IMR-90 (cell line): Measurements from ENCODE around the gene CDH13. TPM values are rescaled to one million over a fixed set of nuclear protein-coding genes. Genes with fewer than 3 reads are reported as not detected.

Source experiments
- ATAC-seq: fragments of 200-7000 bp; cut with Tn5 transposase; 2 replicates; pipeline ENCODE4 v1.9.1; 2020; ENCODE audit warnings: low read depth, mild to moderate bottlenecking, moderate library complexity
- BruUV-seq: library from RNA; stranded (reverse); fragments of 400-500 nt; replicated peaks from 2 replicates; lab custom pipeline; 2021; lab: Mats Ljungman, UMichigan
- CTCF ChIA-PET: fragments of 300-600 bp; formaldehyde crosslinking; extraction: SDS; loops from one replicate; lab custom pipeline; 2021; ENCODE audit warnings: antibody characterized with exemption; lab: Yijun Ruan, JAX
- POLR2A ChIA-PET: fragments of 300-600 bp; sonication (Branson Sonifier 250); formaldehyde crosslinking; loops from one replicate; lab custom pipeline; 2022; ENCODE audit warnings: antibody characterized with exemption; ENCODE audit not compliant: unreplicated experiment; lab: Charles Lee
- DNase-seq: peaks from one replicate; pipeline ENCODE4 v3.0.0; 2013
- H2AFZ ChIP-seq: replicated peaks from 2 replicates; pipeline ENCODE3; 2013; ENCODE audit warnings: low read length, mild to moderate bottlenecking; ENCODE audit not compliant: poor library complexity
- H2AK5ac ChIP-seq: 2 replicates; pipeline ENCODE4 v1.6.1; 2013; ENCODE audit warnings: low read depth, low read length, inconsistent platforms
- H2AK9ac ChIP-seq: replicated peaks from 2 replicates; pipeline ENCODE3; 2013; ENCODE audit warnings: mild to moderate bottlenecking, low read depth, low read length, moderate library complexity; ENCODE audit not compliant: poor library complexity
- H2BK120ac ChIP-seq: 2 replicates; pipeline ENCODE4 v1.6.1; 2013; ENCODE audit warnings: low read depth, low read length, inconsistent platforms
- H2BK15ac ChIP-seq: 3 replicates; pipeline ENCODE4 v1.6.1; 2013; ENCODE audit warnings: low read depth, low read length, inconsistent platforms
- H2BK20ac ChIP-seq: 2 replicates; pipeline ENCODE4 v1.6.1; 2013; ENCODE audit warnings: low read depth, mild to moderate bottlenecking, inconsistent platforms, low read length, moderate library complexity
- H2BK5ac ChIP-seq: 2 replicates; pipeline ENCODE4 v1.6.1; 2013; ENCODE audit warnings: mild to moderate bottlenecking, low read depth, low read length, inconsistent platforms; ENCODE audit not compliant: poor library complexity, severe bottlenecking
- H3K14ac ChIP-seq: replicated peaks from 2 replicates; pipeline ENCODE4 v1.6.1; 2013; ENCODE audit warnings: low read depth, low read length, inconsistent platforms
- H3K18ac ChIP-seq: 2 replicates; pipeline ENCODE4 v1.6.1; 2013; ENCODE audit warnings: low read depth, low read length, control low read depth
- H3K23ac ChIP-seq: 2 replicates; pipeline ENCODE4 v1.6.1; 2013; ENCODE audit warnings: low read depth, low read length, inconsistent platforms
- H3K27ac ChIP-seq: 2 replicates; pipeline ENCODE4 v1.5.1; 2013; ENCODE audit warnings: mild to moderate bottlenecking, control low read depth, low read length; ENCODE audit not compliant: insufficient read depth
- H3K27me3 ChIP-seq: 2 replicates; pipeline ENCODE4 v1.6.1; 2013; ENCODE audit warnings: low read length; ENCODE audit not compliant: control insufficient read depth, insufficient read depth
- H3K36me3 ChIP-seq: 2 replicates; pipeline ENCODE4 v1.6.1; 2013; ENCODE audit warnings: low read length, mixed read lengths; ENCODE audit not compliant: control insufficient read depth, insufficient read depth
- H3K4ac ChIP-seq: 2 replicates; pipeline ENCODE4 v1.6.1; 2013; ENCODE audit warnings: low read depth, low read length, inconsistent platforms
- H3K4me1 ChIP-seq: 2 replicates; pipeline ENCODE4 v1.6.1; 2013; ENCODE audit warnings: low read length, mixed read lengths; ENCODE audit not compliant: control insufficient read depth, insufficient read depth
- H3K4me2 ChIP-seq: 2 replicates; pipeline ENCODE4 v1.6.1; 2013; ENCODE audit warnings: low read depth, mild to moderate bottlenecking, control low read depth, low read length, moderate library complexity
- H3K4me3 ChIP-seq: 2 replicates; pipeline ENCODE4 v1.5.1; 2013; ENCODE audit warnings: low read depth, mild to moderate bottlenecking, control low read depth, low read length, moderate library complexity; ENCODE audit not compliant: insufficient read depth
- H3K56ac ChIP-seq: 2 replicates; pipeline ENCODE4 v1.6.1; 2013; ENCODE audit warnings: low read length, inconsistent platforms; ENCODE audit not compliant: insufficient read depth; ENCODE audit errors: extremely low read depth
- H3K79me1 ChIP-seq, 2 experiments: 2 replicates each; pipeline ENCODE4 v1.6.1; 2013; ENCODE audit warnings: low read length in 2 of 2, inconsistent platforms in 1 of 2, low read depth in 1 of 2
- H3K9ac ChIP-seq: 2 replicates; pipeline ENCODE4 v1.6.1; 2013; ENCODE audit warnings: low read depth, low read length, control low read depth
- H3K9me1 ChIP-seq: 2 replicates; pipeline ENCODE4 v1.6.1; 2013; ENCODE audit warnings: low read length, inconsistent platforms; ENCODE audit not compliant: insufficient read depth
- H3K9me3 ChIP-seq: 2 replicates; pipeline ENCODE4 v1.6.1; 2013; ENCODE audit warnings: low read length; ENCODE audit not compliant: control insufficient read depth, insufficient read depth
- H4K20me1 ChIP-seq: 2 replicates; pipeline ENCODE4 v1.6.1; 2013; ENCODE audit warnings: low read length, inconsistent platforms; ENCODE audit not compliant: insufficient read depth
- H4K5ac ChIP-seq: 2 replicates; pipeline ENCODE4 v1.6.1; 2013; ENCODE audit warnings: mild to moderate bottlenecking, low read depth, low read length, control low read depth
- H4K8ac ChIP-seq, 2 experiments: 2 replicates each; pipeline ENCODE4 v1.6.1; 2013; ENCODE audit warnings: low read depth in 2 of 2, low read length in 2 of 2, control low read depth in 1 of 2, inconsistent platforms in 1 of 2
- H4K91ac ChIP-seq: 2 replicates; pipeline ENCODE4 v1.6.1; 2013; ENCODE audit warnings: low read depth, low read length, inconsistent platforms; ENCODE audit not compliant: insufficient read depth
- BHLHE40 ChIP-seq: fragments of 150-350 bp; IDR thresholded peaks from 2 replicates; pipeline ENCODE4 v1.6.1; 2016; ENCODE audit warnings: mild to moderate bottlenecking, low read depth, low read length
- CEBPB ChIP-seq: IDR thresholded peaks from 2 replicates; pipeline ENCODE4 v1.6.1; 2012; ENCODE audit warnings: low read depth, low read length, improper control_type of control experiment
- MAZ ChIP-seq: IDR thresholded peaks from 2 replicates; pipeline ENCODE4 v1.6.1; 2012; ENCODE audit warnings: low read depth, mild to moderate bottlenecking, low read length, improper control_type of control experiment, moderate library complexity, borderline replicate concordance
- MXI1 ChIP-seq: IDR thresholded peaks from 2 replicates; pipeline ENCODE4 v1.6.1; 2012; ENCODE audit warnings: low read depth, mild to moderate bottlenecking, low read length, moderate library complexity, borderline replicate concordance
- NFE2L2 ChIP-seq: fragments of 150-350 bp; IDR thresholded peaks from 2 replicates; pipeline ENCODE4 v1.6.1; 2016; ENCODE audit warnings: low read depth, mild to moderate bottlenecking, low read length
- POLR2A ChIP-seq: IDR thresholded peaks from 2 replicates; pipeline ENCODE4 v1.6.1; 2012; ENCODE audit warnings: mild to moderate bottlenecking, low read depth, low read length
- RAD21 ChIP-seq: IDR thresholded peaks from 2 replicates; pipeline ENCODE4 v1.6.1; 2012; ENCODE audit warnings: low read length, improper control_type of control experiment
- WGBS, 2 experiments: methylation state at CpG; one replicate each; pipeline versions ENCODE4 v1.1.5 to v1.1.7; 2013; ENCODE audit warnings: missing lambda C conversion rate in 2 of 2; ENCODE audit not compliant: insufficient read length in 1 of 2; ENCODE audit errors: extremely low coverage in 2 of 2; 5-methylcytosine and 5-hydroxymethylcytosine counted together
- dilution Hi-C: fragments of 300-500 bp; cut with HindIII; formaldehyde crosslinking; loops from one replicate; pipeline ENCODE4 v1.14.3; 2018; ENCODE audit warnings: low sequenced_read_pairs; ENCODE audit not compliant: unreplicated experiment
- in situ Hi-C: fragments of 300-500 bp; cut with MboI; formaldehyde crosslinking; loops from 3 replicates; pipeline ENCODE4 v1.14.3; 2019; ENCODE audit warnings: low sequenced_read_pairs, inconsistent platforms, mixed read lengths
- intact Hi-C: fragments of 100-400 bp; cut with micrococcal nuclease; formaldehyde crosslinking; loops from 2 replicates; pipeline ENCODE4 v1.10.0; 2022
- polyA plus RNA-seq, 3 experiments: library from polyadenylated mRNA; depleted of rRNA; stranded (reverse); fragments of >200 nt; gene quantifications; 2 replicates each; pipeline ENCODE4 v1.2.3, GENCODE V29; 2012; ENCODE audit warnings: low replicate concordance in 1 of 3
- total RNA-seq: library from RNA; depleted of rRNA; stranded (reverse); fragments of >200 nt; gene quantifications from 2 replicates; pipeline ENCODE4 v1.2.3, GENCODE V29; 2012
- TF ChIP-seq, protein P1 (sequence below): conservative IDR thresholded peaks from 2 replicates; pipeline ENCODE4 v1.5.1; 2012; ENCODE audit warnings: mild to moderate bottlenecking, low read depth, low read length, improper control_type of control experiment
- TF ChIP-seq, protein P2 (sequence below): fragments of 150-350 bp; IDR thresholded peaks from 2 replicates; pipeline ENCODE4 v1.6.1; 2017; ENCODE audit warnings: mild to moderate bottlenecking, antibody characterized with exemption, low read length, low read depth

Gene CDH13
- total and polyA plus RNA-seq, 2 of the 4 experiments (the other 2 are of a cell fraction), result 61.6 to 74.7 TPM

DNA sequence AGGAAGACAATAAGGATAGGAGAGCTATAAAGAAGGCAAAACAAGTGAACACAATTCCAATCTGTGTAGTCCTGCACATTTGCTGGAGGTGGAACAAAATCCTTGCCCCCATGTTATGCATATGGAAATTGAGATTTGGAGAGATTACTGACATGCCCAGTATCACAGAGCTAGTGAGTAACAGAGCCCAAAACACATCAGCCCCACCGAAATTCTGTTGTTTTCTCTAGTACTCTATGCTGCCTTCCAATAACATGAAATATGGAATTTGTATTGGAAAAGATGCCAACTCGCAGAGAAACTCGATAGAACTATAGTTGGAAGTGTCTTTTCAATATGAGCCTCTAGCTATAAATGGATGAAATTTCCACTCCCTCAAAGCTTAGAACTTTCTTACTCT is 456.6 kb downstream of the CDH13 start:
- no peak overlapping the region for H4K5ac ChIP-seq
- POLR2A ChIA-PET, result no interaction called here
- H2BK20ac ChIP-seq, result no peak overlapping the region
- no peaks in the 10 kb centered on the region for H3K9me1 ChIP-seq
- H3K18ac ChIP-seq, result no peak overlapping the region
- H3K9me3 ChIP-seq, result no peaks in the 10 kb centered on the region
- H3K4me2 ChIP-seq, result no peak overlapping the region
- no peak for TF ChIP-seq MXI1
- TF ChIP-seq CEBPB, result no peak
- TF ChIP-seq, protein P1, sequence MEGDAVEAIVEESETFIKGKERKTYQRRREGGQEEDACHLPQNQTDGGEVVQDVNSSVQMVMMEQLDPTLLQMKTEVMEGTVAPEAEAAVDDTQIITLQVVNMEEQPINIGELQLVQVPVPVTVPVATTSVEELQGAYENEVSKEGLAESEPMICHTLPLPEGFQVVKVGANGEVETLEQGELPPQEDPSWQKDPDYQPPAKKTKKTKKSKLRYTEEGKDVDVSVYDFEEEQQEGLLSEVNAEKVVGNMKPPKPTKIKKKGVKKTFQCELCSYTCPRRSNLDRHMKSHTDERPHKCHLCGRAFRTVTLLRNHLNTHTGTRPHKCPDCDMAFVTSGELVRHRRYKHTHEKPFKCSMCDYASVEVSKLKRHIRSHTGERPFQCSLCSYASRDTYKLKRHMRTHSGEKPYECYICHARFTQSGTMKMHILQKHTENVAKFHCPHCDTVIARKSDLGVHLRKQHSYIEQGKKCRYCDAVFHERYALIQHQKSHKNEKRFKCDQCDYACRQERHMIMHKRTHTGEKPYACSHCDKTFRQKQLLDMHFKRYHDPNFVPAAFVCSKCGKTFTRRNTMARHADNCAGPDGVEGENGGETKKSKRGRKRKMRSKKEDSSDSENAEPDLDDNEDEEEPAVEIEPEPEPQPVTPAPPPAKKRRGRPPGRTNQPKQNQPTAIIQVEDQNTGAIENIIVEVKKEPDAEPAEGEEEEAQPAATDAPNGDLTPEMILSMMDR, result no peak
- TF ChIP-seq, protein P2, sequence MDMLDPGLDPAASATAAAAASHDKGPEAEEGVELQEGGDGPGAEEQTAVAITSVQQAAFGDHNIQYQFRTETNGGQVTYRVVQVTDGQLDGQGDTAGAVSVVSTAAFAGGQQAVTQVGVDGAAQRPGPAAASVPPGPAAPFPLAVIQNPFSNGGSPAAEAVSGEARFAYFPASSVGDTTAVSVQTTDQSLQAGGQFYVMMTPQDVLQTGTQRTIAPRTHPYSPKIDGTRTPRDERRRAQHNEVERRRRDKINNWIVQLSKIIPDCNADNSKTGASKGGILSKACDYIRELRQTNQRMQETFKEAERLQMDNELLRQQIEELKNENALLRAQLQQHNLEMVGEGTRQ, result no peak
- TF ChIP-seq MAZ, result no peak
- TF ChIP-seq POLR2A, result no peak
- no peak for TF ChIP-seq RAD21
- no peak for TF ChIP-seq NFE2L2
- no peak for TF ChIP-seq BHLHE40
- H3K79me1 ChIP-seq, result no peaks in the 10 kb centered on the region; a peak in 2 of 4 replicates
- H3K27ac ChIP-seq, result no peak overlapping the region
- no peak overlapping the region for H2AFZ ChIP-seq
- CTCF ChIA-PET, result no interaction called here
- no peak overlapping the region for H2BK5ac ChIP-seq
- no peak overlapping the region for H3K56ac ChIP-seq
- intact Hi-C loops (no loop called here), dilution Hi-C loops (no loop called here), in situ Hi-C loops (no loop called here)
- ATAC-seq, result no peak
- no peak overlapping the region for H4K91ac ChIP-seq
- H3K36me3 ChIP-seq, result no peaks in the 10 kb centered on the region
- no peaks in the 10 kb centered on the region for H3K4me1 ChIP-seq
- no peak overlapping the region for H3K4ac ChIP-seq
- H4K8ac ChIP-seq, result no peak overlapping the region
- no peak for DNase-seq
- H2BK15ac ChIP-seq, result no peak overlapping the region
- no peak overlapping the region for H3K4me3 ChIP-seq
- no peak overlapping the region for H3K9ac ChIP-seq
- no CpG with 5 or more reads among the region's 3 CpGs for WGBS, 2 experiments
- H2AK5ac ChIP-seq, result no peak overlapping the region
- no peak overlapping the region for H3K23ac ChIP-seq
- H2BK120ac ChIP-seq, result no peak overlapping the region
- no peak overlapping the region for H2AK9ac ChIP-seq
- BruUV-seq, result no TSS peak
- H3K27me3 ChIP-seq, result no peaks in the 10 kb centered on the region
- H3K14ac ChIP-seq, result no peak overlapping the region
- no peaks in the 10 kb centered on the region for H4K20me1 ChIP-seq
